Cardiac septum (tissue), 1 donor: Measurements from ENCODE around the gene HYPK. TPM values are rescaled to one million over a fixed set of nuclear protein-coding genes. Genes with fewer than 3 reads are reported as not detected.

Experiments
- DNase-seq: peaks from one replicate; pipeline ENCODE4 v3.0.0-alpha.2; 2020; ENCODE audit warnings: low spot score
- intact Hi-C: fragments of 100-400 bp; cut with DNase I; formaldehyde crosslinking; loops from one replicate; pipeline ENCODE4 v1.14.0; 2022
- long read RNA-seq: library from polyadenylated mRNA; unstranded; transcript quantifications from one replicate; pipeline ENCODE4 v2.0.0, GENCODE V29; 2021
- total RNA-seq: library from RNA; stranded (reverse); fragmentation: NEBNext Ultra II Directional; extraction: Animal tissue kit (Norgen Biotek cat#: 25700); gene quantifications from one replicate; pipeline ENCODE4 v1.2.1, GENCODE V29; 2021
- donor health status: DM: no; HTN: no; CAD: no.

The HYPK gene, protein sequence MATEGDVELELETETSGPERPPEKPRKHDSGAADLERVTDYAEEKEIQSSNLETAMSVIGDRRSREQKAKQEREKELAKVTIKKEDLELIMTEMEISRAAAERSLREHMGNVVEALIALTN
- 11.7 TPM for total RNA-seq
- long read RNA-seq, full-length matches to known transcripts, result 52 of 60 reads
- long read RNA-seq, partial matches to known transcripts, result 0 of 60 reads
- long read RNA-seq, other reads (novel, unspliced or antisense), result 8 of 60 reads

DNA sequence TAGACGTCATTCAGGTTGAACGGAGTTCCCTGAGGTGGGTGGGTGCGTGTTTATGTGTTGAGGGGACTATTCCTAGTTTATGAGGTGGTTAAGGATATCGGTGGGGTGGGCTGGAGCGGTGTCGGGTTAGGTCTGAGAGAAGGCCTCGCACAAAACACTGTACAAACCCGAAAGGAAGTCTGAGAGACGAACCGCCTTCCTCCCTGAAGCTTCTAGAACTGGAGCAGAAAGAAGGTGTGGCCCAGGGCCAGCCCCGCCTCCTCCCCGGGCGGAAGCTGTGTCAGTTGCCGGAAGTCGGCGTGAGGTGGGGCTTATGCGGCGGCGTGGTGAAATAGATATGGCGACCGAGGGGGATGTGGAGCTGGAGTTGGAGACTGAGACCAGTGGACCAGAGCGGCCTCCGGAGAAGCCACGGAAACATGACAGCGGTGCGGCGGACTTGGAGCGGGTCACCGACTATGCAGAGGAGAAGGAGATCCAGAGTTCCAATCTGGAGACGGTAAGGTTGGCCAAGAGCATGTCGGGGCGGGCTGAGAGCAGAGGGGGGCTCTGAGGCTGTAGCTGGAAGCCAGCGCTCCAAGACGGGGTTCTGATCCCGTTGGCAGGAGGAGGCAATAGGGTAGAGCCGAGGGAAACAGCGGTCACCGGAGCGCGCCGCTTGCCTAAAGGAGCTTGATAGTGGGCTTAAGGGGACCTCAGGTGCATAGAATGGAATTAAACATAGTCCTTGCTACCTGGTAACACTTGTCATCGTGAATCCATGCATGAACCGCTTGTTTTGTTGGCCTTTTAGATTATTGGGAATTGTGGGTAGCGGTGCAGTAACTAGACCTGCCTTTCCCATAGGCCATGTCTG lies at the start of gene HYPK:
HYPK (plus strand) TSS at position 314 of the 856 bp plus-strand sequence; CDS start at position 338, 24 bp downstream.
- peak; percentile 97 for DNase-seq
- intact Hi-C loops, result loop anchor here (2.0 kb wide), 1 partner anchor 24 kb away; the partner anchor contains the start of gene MFAP1

GRCh38 chr15:43751885-43752284 lies 48.5 kb upstream of the HYPK start:
- DNase-seq, result no peak
- intact Hi-C loops, result no loop called here

DNA sequence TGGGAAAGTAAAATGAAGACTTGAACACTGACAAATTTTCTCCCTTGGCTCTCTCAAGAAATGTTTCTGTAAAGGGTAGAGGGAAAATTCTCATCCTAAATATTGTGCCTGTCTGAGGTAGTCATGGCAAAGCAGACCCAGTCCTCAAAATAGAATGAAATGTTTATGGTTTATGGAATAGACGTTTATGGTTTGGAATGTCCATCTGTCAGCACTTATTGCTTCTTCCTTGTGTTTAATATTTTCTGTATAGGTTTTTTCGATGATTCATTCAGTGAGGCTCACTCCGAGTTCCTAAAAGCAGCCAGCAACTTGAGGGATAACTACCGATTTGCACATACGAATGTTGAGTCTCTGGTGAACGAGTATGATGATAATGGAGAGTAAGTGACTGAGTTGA lies 37.6 kb upstream of the HYPK start:
- no peak for DNase-seq
- intact Hi-C loops, result no loop called here

DNA sequence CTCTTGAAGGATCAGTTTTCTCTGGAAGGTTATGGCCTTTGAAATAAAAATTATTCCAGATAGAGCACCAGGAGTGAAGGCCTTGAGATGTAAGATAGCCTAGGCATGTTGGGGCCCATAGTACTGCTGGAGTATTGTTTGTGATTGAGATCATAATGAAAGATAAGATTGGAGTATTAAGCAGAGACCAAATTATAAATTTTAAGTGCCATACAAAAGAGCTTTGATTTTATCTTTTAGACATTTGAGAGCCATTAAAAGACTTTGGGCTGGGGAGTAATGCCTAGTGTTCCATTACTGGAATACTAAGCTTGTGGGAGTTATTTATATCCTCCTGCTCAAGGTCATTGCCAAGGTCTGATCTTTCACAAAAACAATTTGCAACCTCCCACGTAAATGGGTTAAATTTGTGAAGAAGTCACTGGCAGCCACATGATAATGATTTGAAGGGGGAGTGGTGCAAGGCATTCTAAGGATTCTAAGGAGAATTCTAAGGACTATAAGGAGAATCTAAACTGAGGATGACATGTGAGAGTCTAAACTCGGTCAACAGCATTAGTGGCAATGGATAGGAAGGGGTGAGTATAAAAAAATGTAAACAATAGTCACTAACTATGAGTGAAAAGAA lies 36.5 kb upstream of the HYPK start:
- no peak for DNase-seq
- intact Hi-C loops, result no loop called here

GRCh38 chr15:43769584-43770228 lies 30.7 kb upstream of the HYPK start:
- DNase-seq, result no peak
- intact Hi-C loops, result no loop called here

DNA sequence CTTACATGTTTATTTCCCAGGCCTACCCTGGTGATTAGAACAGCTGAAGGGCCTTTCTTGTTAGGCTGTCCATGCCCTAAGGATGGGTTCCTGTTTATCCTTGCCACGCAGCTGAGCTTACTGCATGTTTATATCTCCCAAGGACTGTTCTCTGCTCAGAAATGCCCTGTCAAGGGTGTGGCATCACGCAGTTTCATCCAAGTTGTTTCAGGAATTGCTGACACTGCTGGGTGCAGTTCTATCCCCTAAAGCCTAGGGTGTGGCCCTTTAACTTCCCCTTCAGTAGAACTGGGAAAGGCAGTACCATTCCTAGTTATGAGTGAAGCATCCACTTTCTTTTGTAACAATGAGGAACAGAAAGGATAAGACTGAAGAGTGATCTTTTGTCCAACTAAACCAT lies 28.6 kb upstream of the HYPK start:
- intact Hi-C loops, result no loop called here
- DNase-seq, result no peak

GRCh38 chr15:43772624-43773023 lies 27.8 kb upstream of the HYPK start:
- intact Hi-C loops, result no loop called here
- no peak for DNase-seq

- intact Hi-C loops, result no loop called here
- DNase-seq, result no peak
Observed at GRCh38 chr15:43774062-43774461, 26.3 kb upstream of the HYPK start.

GRCh38 chr15:43775411-43775965 lies 24.9 kb upstream of the HYPK start:
- intact Hi-C loops, result no loop called here
- DNase-seq, result no peak

DNA sequence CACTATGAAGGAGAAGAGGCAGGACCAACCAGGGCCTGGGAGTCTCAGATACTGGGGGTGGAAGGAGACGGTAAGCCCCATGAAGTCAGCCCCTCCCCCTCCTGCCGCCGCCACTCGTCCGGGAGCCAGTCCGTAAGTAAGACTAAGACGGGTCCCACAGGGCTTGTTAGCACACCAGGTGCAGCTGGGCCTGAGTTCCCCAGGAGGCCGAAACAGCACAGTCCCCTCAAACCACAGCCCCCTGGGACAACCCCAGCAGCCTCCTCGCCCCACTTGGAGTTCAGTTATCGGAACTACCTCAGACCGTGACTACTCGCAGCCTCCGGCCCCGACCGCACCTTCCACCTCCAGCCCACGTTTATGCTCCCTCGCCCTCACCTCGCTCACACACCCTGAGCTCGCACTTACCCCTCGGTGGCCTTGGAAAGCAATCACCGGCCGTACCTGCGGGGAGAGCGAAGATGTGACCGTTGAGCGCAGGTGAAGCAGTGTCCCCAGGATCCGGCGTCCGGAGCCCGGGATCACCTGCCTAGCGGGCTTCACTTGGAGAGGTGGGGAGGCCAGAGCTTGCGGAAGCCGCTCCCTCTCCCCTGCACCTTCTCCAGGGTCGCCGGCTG lies 24.2 kb upstream of the HYPK start:
- no peak for DNase-seq
- intact Hi-C loops, result no loop called here

- peak; percentile 92 for DNase-seq
- intact Hi-C loops, result no loop called here
Observed at GRCh38 chr15:43776718-43777266, 23.6 kb upstream of the HYPK start, which contains the start of gene ELL3. Gene ELL3 (minus strand): TSS chr15:43776966. CDS start chr15:43776901, 65 bp downstream.

- intact Hi-C loops, result no loop called here
- DNase-seq, result peak; percentile 86
Observed at GRCh38 chr15:43777267-43777914, 23.0 kb upstream of the HYPK start.

DNA sequence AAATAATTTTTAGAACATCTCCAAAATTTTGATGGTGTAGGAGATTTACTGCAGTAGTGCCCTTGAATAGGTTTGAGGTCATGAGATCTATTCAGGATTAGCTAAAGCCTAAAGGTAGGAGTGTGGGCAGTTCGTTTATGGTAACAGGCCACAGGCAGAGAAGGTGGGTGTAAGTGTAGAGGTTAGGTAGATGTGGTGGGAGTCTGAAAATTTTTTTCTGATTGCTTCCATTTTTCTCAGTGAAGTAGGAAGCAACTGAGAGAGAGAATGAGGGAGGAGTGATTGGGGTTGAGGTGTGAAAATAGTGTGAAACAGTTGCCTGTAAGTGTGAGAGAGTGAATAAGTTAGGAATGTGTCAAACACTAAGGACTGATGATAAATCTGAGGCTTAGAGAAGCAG lies 21.4 kb upstream of the HYPK start:
- DNase-seq, result no peak
- intact Hi-C loops, result no loop called here

GRCh38 chr15:43789409-43789808 lies 11.0 kb upstream of the HYPK start:
- DNase-seq, result no peak
- intact Hi-C loops, result no loop called here

DNA sequence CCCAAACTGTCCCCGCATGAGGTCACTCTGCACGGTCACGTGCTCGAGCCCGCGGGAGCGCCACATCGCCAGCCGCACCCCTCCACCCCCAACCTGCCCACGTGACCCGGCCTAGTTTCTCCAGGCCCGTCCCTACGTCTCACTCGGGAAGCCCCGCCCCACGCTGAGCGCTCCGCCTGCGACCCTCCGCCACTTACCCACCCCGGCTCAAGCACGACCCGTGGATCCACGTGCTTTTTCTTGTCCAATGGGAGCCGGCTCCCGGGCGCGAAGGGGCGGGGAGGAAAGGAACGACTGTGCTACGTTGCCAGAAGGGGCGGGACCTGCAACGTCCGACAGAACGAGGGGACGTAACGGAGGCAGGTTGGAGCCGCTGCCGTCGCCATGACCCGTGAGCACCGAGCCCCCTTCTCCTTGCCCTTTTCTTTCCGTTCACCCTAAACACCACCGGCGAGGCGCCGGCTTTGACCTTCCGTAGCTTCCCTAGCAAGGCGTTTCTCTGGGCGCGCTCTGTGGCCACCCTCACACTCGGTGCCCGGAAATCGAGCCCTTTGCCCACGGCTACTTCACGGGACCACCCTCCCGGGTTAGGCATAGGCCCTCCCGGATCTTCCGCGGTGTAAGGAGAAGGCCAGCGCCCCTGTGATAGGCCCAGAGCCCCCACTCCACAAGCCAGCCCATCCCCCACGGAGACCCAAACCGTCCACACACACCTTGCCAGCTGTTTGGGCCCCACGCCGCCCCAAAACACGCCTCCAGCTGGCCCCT lies 8.2 kb upstream of the HYPK start, which contains the start of gene SERF2:
SERF2 (plus strand) TSS at position 328 of the 768 bp plus-strand sequence; CDS start at position 385, 57 bp downstream.
- DNase-seq, result peak; percentile 100
- intact Hi-C loops, result no loop called here

DNA sequence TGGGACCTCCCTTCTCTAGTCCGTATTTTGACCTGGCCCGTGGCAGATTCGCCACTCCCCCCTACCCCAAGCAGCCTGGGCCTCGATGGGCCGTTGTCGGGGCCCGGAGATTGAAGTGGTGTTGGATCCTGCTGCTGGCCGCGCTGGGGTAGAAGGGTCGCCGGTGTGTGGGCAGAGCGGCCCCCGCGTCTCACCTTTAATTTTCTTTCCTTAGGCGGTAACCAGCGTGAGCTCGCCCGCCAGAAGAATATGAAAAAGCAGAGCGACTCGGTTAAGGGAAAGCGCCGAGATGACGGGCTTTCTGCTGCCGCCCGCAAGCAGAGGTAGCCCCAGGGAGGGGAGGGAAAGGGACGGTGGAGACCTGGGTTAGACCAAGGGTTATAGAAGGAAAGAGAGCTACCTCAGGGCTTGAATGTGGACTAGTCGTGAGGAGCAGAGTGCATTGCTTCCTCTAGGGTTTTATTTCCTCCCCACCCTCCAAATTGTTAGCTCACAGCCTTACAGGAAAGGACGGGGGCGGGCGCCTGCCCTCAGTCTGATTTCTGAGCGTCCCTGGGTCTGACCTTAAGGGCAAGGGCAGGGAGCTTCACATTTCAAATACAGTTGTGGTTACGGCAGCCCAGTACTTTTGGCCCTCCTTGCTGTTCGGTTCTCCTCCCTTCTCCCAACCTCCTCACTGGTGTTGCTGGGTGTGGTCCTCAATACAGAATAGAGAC lies 7.5 kb upstream of the HYPK start:
- no peak for DNase-seq
- intact Hi-C loops, result no loop called here

GRCh38 chr15:43793647-43794046 lies 6.8 kb upstream of the HYPK start:
- intact Hi-C loops, result no loop called here
- no peak for DNase-seq
